ENCODE results near the gene GRAP2.
"Not testable (repeated sequence)": the region's sequence is repeated elsewhere in the genome, so short reads cannot be mapped to it uniquely, and the experiment has no call there.

GRAP2 gene

GRCh38 chr22:39871008-39871798 is 29.7 kb upstream of the GRAP2 start:
- no peaks in the 10 kb centered on the region for H3K27me3 ChIP-seq (ENCODE audit: insufficient read depth, insufficient read length)
- no peaks in the 10 kb centered on the region for H3K4me1 ChIP-seq (ENCODE audit: insufficient read depth, insufficient read length)
- H3K9ac ChIP-seq (ENCODE audit: insufficient read length, low read depth), result no peak overlapping the region
- H3K36me3 ChIP-seq (ENCODE audit: insufficient read depth, insufficient read length, low read length), result no peaks in the 10 kb centered on the region
- DNase-seq (ENCODE audit: low read depth, low spot score), result no peak
- H3K4me3 ChIP-seq (ENCODE audit: insufficient read length, low read depth), result no peak overlapping the region
- TF ChIP-seq ZNF274 (IDR thresholded peaks at IDR 0.05; ENCODE audit: low read depth, low read length) (no peak), SUZ12 (IDR thresholded peaks at IDR 0.05; ENCODE audit: extremely low read depth, insufficient read depth, insufficient read length) (no peak), YY1 (IDR thresholded peaks at IDR 0.05; ENCODE audit: insufficient read depth, insufficient read length) (no peak)
- H3K9me3 ChIP-seq (ENCODE audit: insufficient read depth, low read length), result no peaks in the 10 kb centered on the region

GRCh38 chr22:39872548-39872947 is 28.3 kb upstream of the GRAP2 start:
- H3K9me3 ChIP-seq (ENCODE audit: insufficient read depth, low read length), result no peaks in the 10 kb centered on the region
- TF ChIP-seq ZNF274 (IDR thresholded peaks at IDR 0.05; ENCODE audit: low read depth, low read length) (no peak), YY1 (IDR thresholded peaks at IDR 0.05; ENCODE audit: insufficient read depth, insufficient read length) (no peak), SUZ12 (IDR thresholded peaks at IDR 0.05; ENCODE audit: extremely low read depth, insufficient read depth, insufficient read length) (no peak)

GRCh38 chr22:39873965-39874364 is 26.9 kb upstream of the GRAP2 start:
- Histone ChIP-seq H3K4me3 (ENCODE audit: insufficient read length, low read depth) (no peak overlapping the region), H3K36me3 (ENCODE audit: insufficient read depth, insufficient read length, low read length) (no peaks in the 10 kb centered on the region), H3K9ac (ENCODE audit: insufficient read length, low read depth) (no peak overlapping the region), H3K4me1 (ENCODE audit: insufficient read depth, insufficient read length) (no peaks in the 10 kb centered on the region), H3K27me3 (ENCODE audit: insufficient read depth, insufficient read length) (no peaks in the 10 kb centered on the region), H3K9me3 (ENCODE audit: insufficient read depth, low read length) (no peaks in the 10 kb centered on the region)
- no peak for DNase-seq (ENCODE audit: low read depth, low spot score)
- no peak for TF ChIP-seq ZNF274 (IDR thresholded peaks at IDR 0.05; ENCODE audit: low read depth, low read length)

More at GRCh38 chr22:39872548-39872947, 28.3 kb upstream of the GRAP2 start:
- Histone ChIP-seq H3K9ac (ENCODE audit: insufficient read length, low read depth) (no peak overlapping the region), H3K4me1 (ENCODE audit: insufficient read depth, insufficient read length) (no peaks in the 10 kb centered on the region), H3K27me3 (ENCODE audit: insufficient read depth, insufficient read length) (no peaks in the 10 kb centered on the region), H3K4me3 (ENCODE audit: insufficient read length, low read depth) (no peak overlapping the region), H3K36me3 (ENCODE audit: insufficient read depth, insufficient read length, low read length) (no peaks in the 10 kb centered on the region)
- DNase-seq (ENCODE audit: low read depth, low spot score), result no peak

DNA sequence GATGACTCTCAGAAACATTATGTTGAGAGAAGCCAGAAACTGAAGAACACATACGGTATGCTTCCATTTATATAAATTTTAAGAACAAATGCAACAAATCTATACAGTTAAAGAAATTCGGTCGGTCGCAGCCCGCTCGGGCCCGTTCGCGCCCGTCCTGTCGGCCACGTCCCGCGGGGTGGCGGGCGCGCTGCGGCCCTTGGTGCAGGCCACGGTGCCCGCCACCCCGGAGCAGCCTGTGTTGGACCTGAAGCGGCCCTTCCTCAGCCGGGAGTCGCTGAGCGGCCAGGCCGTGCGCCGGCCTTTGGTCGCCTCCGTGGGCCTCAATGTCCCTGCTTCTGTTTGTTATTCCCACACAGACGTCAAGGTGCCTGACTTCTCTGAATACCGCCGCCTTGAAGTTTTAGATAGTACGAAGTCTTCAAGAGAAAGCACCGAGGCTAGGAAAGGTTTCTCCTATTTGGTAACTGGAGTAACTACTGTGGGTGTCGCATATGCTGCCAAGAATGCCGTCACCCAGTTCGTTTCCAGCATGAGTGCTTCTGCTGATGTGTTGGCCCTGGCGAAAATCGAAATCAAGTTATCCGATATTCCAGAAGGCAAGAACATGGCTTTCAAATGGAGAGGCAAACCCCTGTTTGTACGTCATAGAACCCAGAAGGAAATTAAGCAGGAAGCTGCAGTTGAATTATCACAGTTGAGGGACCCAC is 25.6 kb upstream of the GRAP2 start:
- DNase-seq (ENCODE audit: low read depth, low spot score); H3K4me1 ChIP-seq (ENCODE audit: insufficient read depth, insufficient read length); H3K4me3 ChIP-seq (ENCODE audit: insufficient read length, low read depth); H3K36me3 ChIP-seq (ENCODE audit: insufficient read depth, insufficient read length, low read length); H3K9ac ChIP-seq (ENCODE audit: insufficient read length, low read depth); H3K27me3 ChIP-seq (ENCODE audit: insufficient read depth, insufficient read length); H3K9me3 ChIP-seq (ENCODE audit: insufficient read depth, low read length): not testable (repeated sequence)

DNA sequence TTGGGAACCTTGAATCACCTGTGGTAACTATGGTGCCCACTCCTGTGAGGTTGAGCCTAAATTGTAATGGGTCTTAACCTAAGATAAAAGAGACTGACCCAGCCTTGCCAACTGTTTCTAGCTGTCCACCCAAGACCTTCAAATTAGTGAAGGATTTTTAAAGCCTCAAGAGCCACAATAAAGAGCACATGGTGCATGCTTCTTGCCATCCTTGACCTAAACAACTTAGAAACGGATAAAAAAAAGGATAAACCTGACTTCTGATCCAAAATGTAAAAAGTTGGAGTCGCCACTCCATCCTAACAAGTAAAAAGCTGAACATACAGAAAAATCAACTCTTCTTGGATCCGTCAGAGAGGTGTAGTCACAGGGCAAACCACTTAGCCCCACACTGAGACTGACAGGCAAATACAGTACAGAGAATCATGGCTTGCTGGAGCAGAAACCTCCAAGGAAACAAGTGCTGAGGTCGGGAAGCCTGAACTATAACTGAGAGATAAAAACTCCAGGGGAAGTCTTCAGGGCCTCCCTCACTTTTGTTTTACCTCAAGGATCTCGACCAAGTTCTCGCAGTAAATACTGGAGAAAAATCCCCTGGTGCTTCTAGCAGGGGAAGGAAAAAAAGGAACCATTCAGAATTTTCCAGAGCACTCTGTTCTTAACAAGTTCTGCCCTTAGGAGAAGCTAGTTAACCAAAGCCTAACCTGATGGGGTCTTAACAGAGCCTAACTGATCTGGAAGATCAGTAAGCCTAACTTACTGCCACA is 23.6 kb upstream of the GRAP2 start:
- H3K36me3 ChIP-seq (ENCODE audit: insufficient read depth, insufficient read length, low read length), result no peaks in the 10 kb centered on the region
- no peaks in the 10 kb centered on the region for H3K9me3 ChIP-seq (ENCODE audit: insufficient read depth, low read length)
- H3K9ac ChIP-seq (ENCODE audit: insufficient read length, low read depth), result no peak overlapping the region
- no peaks in the 10 kb centered on the region for H3K27me3 ChIP-seq (ENCODE audit: insufficient read depth, insufficient read length)
- no peak overlapping the region for H3K4me3 ChIP-seq (ENCODE audit: insufficient read length, low read depth)
- no peak for DNase-seq (ENCODE audit: low read depth, low spot score)
- TF ChIP-seq SUZ12 (IDR thresholded peaks at IDR 0.05; ENCODE audit: extremely low read depth, insufficient read depth, insufficient read length) (no peak), YY1 (IDR thresholded peaks at IDR 0.05; ENCODE audit: insufficient read depth, insufficient read length) (no peak), ZNF274 (IDR thresholded peaks at IDR 0.05; ENCODE audit: low read depth, low read length) (no peak)
- H3K4me1 ChIP-seq (ENCODE audit: insufficient read depth, insufficient read length), result no peaks in the 10 kb centered on the region

DNA sequence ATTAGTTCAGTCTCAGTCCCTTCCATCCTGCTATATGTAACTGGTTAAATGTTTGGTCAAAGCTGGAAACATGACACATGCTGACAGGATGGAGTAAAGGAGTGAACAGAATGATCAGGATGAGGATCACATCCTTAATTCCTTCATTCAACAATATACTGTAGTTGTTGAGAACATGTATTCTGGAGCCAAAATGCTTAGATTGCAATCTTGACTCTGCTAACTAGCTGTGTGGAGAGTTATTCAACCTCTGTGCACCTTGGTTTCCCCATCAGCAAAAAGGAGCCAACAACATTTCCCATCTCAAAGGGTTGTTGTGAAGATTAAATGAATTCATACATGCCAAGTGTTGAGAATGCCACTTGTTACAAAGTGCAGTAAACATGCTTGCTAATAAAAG is 20.2 kb upstream of the GRAP2 start:
- no peak for DNase-seq (ENCODE audit: low read depth, low spot score)
- H3K4me3 ChIP-seq (ENCODE audit: insufficient read length, low read depth), result no peak overlapping the region
- no peaks in the 10 kb centered on the region for H3K36me3 ChIP-seq (ENCODE audit: insufficient read depth, insufficient read length, low read length)
- TF ChIP-seq SUZ12 (IDR thresholded peaks at IDR 0.05; ENCODE audit: extremely low read depth, insufficient read depth, insufficient read length), result no peak
- no peak for TF ChIP-seq YY1 (IDR thresholded peaks at IDR 0.05; ENCODE audit: insufficient read depth, insufficient read length)
- TF ChIP-seq ZNF274 (IDR thresholded peaks at IDR 0.05; ENCODE audit: low read depth, low read length), result no peak
- H3K27me3 ChIP-seq (ENCODE audit: insufficient read depth, insufficient read length), result no peaks in the 10 kb centered on the region
- H3K4me1 ChIP-seq (ENCODE audit: insufficient read depth, insufficient read length), result no peaks in the 10 kb centered on the region
- no peak overlapping the region for H3K9ac ChIP-seq (ENCODE audit: insufficient read length, low read depth)
- H3K9me3 ChIP-seq (ENCODE audit: insufficient read depth, low read length), result no peaks in the 10 kb centered on the region

GRCh38 chr22:39883057-39883456 is 17.8 kb upstream of the GRAP2 start:
- Histone ChIP-seq H3K9me3 (ENCODE audit: insufficient read depth, low read length) (no peaks in the 10 kb centered on the region), H3K36me3 (ENCODE audit: insufficient read depth, insufficient read length, low read length) (no peaks in the 10 kb centered on the region), H3K4me1 (ENCODE audit: insufficient read depth, insufficient read length) (no peaks in the 10 kb centered on the region), H3K27me3 (ENCODE audit: insufficient read depth, insufficient read length) (no peaks in the 10 kb centered on the region), H3K4me3 (ENCODE audit: insufficient read length, low read depth) (no peak overlapping the region), H3K9ac (ENCODE audit: insufficient read length, low read depth) (no peak overlapping the region)
- no peak for DNase-seq (ENCODE audit: low read depth, low spot score)
- no peak for TF ChIP-seq YY1 (IDR thresholded peaks at IDR 0.05; ENCODE audit: insufficient read depth, insufficient read length)
- no peak for TF ChIP-seq ZNF274 (IDR thresholded peaks at IDR 0.05; ENCODE audit: low read depth, low read length)
- TF ChIP-seq SUZ12 (IDR thresholded peaks at IDR 0.05; ENCODE audit: extremely low read depth, insufficient read depth, insufficient read length), result no peak

DNA sequence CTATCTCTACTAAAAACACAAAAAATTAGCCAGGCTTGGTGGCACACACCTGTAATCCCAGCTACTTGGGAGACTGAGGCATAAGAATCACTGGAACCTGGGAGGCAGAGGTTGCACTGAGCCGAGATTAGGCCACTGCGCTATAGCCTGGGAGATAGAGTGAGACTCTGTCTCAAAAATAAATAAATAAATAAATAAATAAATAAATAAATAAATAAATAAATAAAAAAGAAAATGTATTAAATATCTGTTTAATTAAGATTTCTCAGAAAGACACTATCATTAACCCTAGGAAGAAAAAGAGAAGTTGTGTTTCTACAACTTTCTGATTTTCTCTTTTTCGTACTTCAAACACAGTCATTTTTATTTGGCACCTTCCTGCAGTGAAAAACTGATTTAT is 11.0 kb upstream of the GRAP2 start:
- H3K27me3 ChIP-seq (ENCODE audit: insufficient read depth, insufficient read length); H3K9me3 ChIP-seq (ENCODE audit: insufficient read depth, low read length); H3K9ac ChIP-seq (ENCODE audit: insufficient read length, low read depth); H3K4me1 ChIP-seq (ENCODE audit: insufficient read depth, insufficient read length); DNase-seq (ENCODE audit: low read depth, low spot score); H3K4me3 ChIP-seq (ENCODE audit: insufficient read length, low read depth); H3K36me3 ChIP-seq (ENCODE audit: insufficient read depth, insufficient read length, low read length): not testable (repeated sequence)
